Lung (tissue), 12 donors: ENCODE measurements around the gene TPR. TPM values are rescaled to one million over a fixed set of nuclear protein-coding genes. Genes with fewer than 3 reads are reported as not detected.

Source experiments
- ATAC-seq: fragments of 200-7000 bp; cut with Tn5 transposase; one replicate; pipeline ENCODE4 v1.9.1; 2020; ENCODE audit warnings: moderate number of reproducible peaks; ENCODE audit not compliant: insufficient read depth, low FRiP score
- DNase-seq, 3 donors: peaks; one replicate each; pipeline ENCODE4 v3.0.0-alpha.2; 2013 to 2017
- H3K27ac ChIP-seq, 2 donors: one replicate each; pipeline ENCODE4 v1.5.1; 2013; ENCODE audit warnings: mild to moderate bottlenecking in 2 of 2, moderate library complexity in 2 of 2, control low read depth in 1 of 2, inconsistent platforms in 1 of 2, low read depth in 1 of 2, low read length in 1 of 2
- H3K27me3 ChIP-seq, 3 donors: one replicate each; pipeline ENCODE4 v1.5.1; 2013; ENCODE audit warnings: low read length in 2 of 3; ENCODE audit not compliant: control insufficient read depth in 3 of 3, insufficient read depth in 3 of 3
- H3K36me3 ChIP-seq, 4 donors: one replicate each; pipeline ENCODE4 v1.5.1; 2013; ENCODE audit warnings: low read length in 4 of 4, mild to moderate bottlenecking in 1 of 4, moderate library complexity in 1 of 4; ENCODE audit not compliant: control insufficient read depth in 4 of 4, insufficient read depth in 4 of 4
- H3K4me1 ChIP-seq, 5 donors: one replicate each; pipeline ENCODE4 v1.5.1; 2013; ENCODE audit warnings: low read length in 5 of 5, mild to moderate bottlenecking in 2 of 5, moderate library complexity in 1 of 5; ENCODE audit not compliant: control insufficient read depth in 5 of 5, insufficient read depth in 5 of 5
- H3K4me3 ChIP-seq: one replicate; pipeline ENCODE4 v1.5.1; 2013; ENCODE audit warnings: mild to moderate bottlenecking, control low read depth, moderate library complexity
- H3K9ac ChIP-seq, 2 donors: one replicate each; pipeline ENCODE4 v1.5.1; 2013; ENCODE audit warnings: low read length in 2 of 2, control low read depth in 1 of 2; ENCODE audit not compliant: insufficient read depth in 1 of 2
- H3K9me3 ChIP-seq, 4 donors: one replicate each; pipeline ENCODE4 v1.5.1; 2013; ENCODE audit warnings: low read length in 3 of 4, mild to moderate bottlenecking in 1 of 4, moderate library complexity in 1 of 4; ENCODE audit not compliant: control insufficient read depth in 4 of 4, insufficient read depth in 3 of 4
- CTCF ChIP-seq: IDR thresholded peaks from 2 replicates; pipeline ENCODE4 v1.5.1; 2012; ENCODE audit warnings: mild to moderate bottlenecking; ENCODE audit errors: control extremely low read depth, extremely low read depth
- WGBS, 2 donors: extraction: QIAGEN DNeasy Blood & Tissue Kit; methylation state at CpG; one replicate each; pipeline ENCODE4 v1.1.7; 2013; 5-methylcytosine and 5-hydroxymethylcytosine counted together
- polyA plus RNA-seq, 2 donors: library from polyadenylated mRNA; stranded (reverse); fragments of 200-250 nt; gene quantifications; one replicate each; pipeline ENCODE4 v1.2.1, GENCODE V29; 2013
- total RNA-seq, 2 donors: library from RNA; depleted of rRNA in 1 of 2; stranded (reverse); fragments of >200 nt in 1 of 2; gene quantifications; one replicate each; pipeline ENCODE4 v1.2.1, GENCODE V29; 2014 to 2021
- donor health status: control.
- donor health status: control.
- donor health status: Bipolar disorder and iron deficiency.
- donor health status: healthy.
- donor health status: DM: yes; HTN: yes; CAD: no.

The TPR gene
- total and polyA plus RNA-seq, 4 donors, result 19.3 to 128 (median 58.7) TPM

- Histone ChIP-seq H3K9ac (no peak overlapping the region), H3K4me3 (no peak overlapping the region), H3K27me3 (no peaks in the 10 kb centered on the region), H3K9me3 (no peaks in the 10 kb centered on the region), H3K36me3 (peaks cover 23 to 68% (median 34%) of the 10 kb centered on the region in 4 donors), H3K27ac (no peak overlapping the region), H3K4me1 (no peaks in the 10 kb centered on the region)
- DNase-seq (no peak), ATAC-seq (no peak)
- TF ChIP-seq CTCF, result no peak
- WGBS, 2 donors, result 97 to 98% methylated on average over 2 of the region's 2 CpGs
Measured at GRCh38 chr1:186337554-186337953, 37.5 kb downstream of the TPR start.

- Histone ChIP-seq H3K4me1 (no peaks in the 10 kb centered on the region), H3K27me3 (no peaks in the 10 kb centered on the region), H3K9me3 (no peaks in the 10 kb centered on the region), H3K36me3 (peaks cover 21 to 40% (median 36%) of the 10 kb centered on the region in 4 donors), H3K27ac (no peak overlapping the region), H3K9ac (no peak overlapping the region), H3K4me3 (no peak overlapping the region)
- no peak for TF ChIP-seq CTCF
- ATAC-seq, result no peak
- WGBS, 2 donors, result 99 to 100% methylated on average over 1 of the region's 1 CpG
- DNase-seq, result no peak
Measured at GRCh38 chr1:186330758-186331157, 44.3 kb downstream of the TPR start.

GRCh38 chr1:186327331-186327730 is 47.7 kb downstream of the TPR start:
- ATAC-seq (no peak), DNase-seq (no peak)
- H3K36me3 ChIP-seq, result peaks cover 15 to 38% (median 27%) of the 10 kb centered on the region in 4 donors
- no peak overlapping the region for H3K27ac ChIP-seq
- no peaks in the 10 kb centered on the region for H3K27me3 ChIP-seq
- H3K9ac ChIP-seq, result no peak overlapping the region
- no peak overlapping the region for H3K4me3 ChIP-seq
- TF ChIP-seq CTCF, result no peak
- H3K4me1 ChIP-seq, result no peaks in the 10 kb centered on the region
- no peaks in the 10 kb centered on the region for H3K9me3 ChIP-seq
- WGBS, 2 donors, result 98 to 100% methylated on average over 1 of the region's 1 CpG

- no peak for TF ChIP-seq CTCF
- Histone ChIP-seq H3K9me3 (no peaks in the 10 kb centered on the region), H3K27me3 (no peaks in the 10 kb centered on the region), H3K27ac (no peak overlapping the region), H3K36me3 (peaks cover 13 to 43% (median 31%) of the 10 kb centered on the region in 4 donors), H3K4me1 (no peaks in the 10 kb centered on the region), H3K4me3 (no peak overlapping the region), H3K9ac (no peak overlapping the region)
- WGBS, 2 donors, result 93% methylated on average over 1 of the region's 1 CpG
- DNase-seq (no peak), ATAC-seq (no peak)
Measured at GRCh38 chr1:186326009-186326408, 49.0 kb downstream of the TPR start.
